GM23248 (cell line): ENCODE measurements around the gene SMG9.

Experiments used
- EZH2 ChIP-seq: fragments of 200-600 bp; sonication (generic); IDR thresholded peaks from 2 replicates; pipeline ENCODE4 v1.6.1; 2018; ENCODE audit warnings: antibody characterized with exemption, mild to moderate bottlenecking; ENCODE audit not compliant: insufficient read depth, poor library complexity, severe bottlenecking
- EZH2phosphoT487 ChIP-seq: fragments of 200-600 bp; sonication (generic); IDR thresholded peaks from 2 replicates; pipeline ENCODE4 v1.6.1; 2018; ENCODE audit warnings: antibody characterized with exemption, moderate library complexity, mild to moderate bottlenecking, low read depth; ENCODE audit not compliant: insufficient read depth

GRCh38 chr19:43711751-43712355 is 42.9 kb downstream of the SMG9 start:
- TF ChIP-seq EZH2phosphoT487 = no peak
- TF ChIP-seq EZH2 = no peak
